Adrenal gland (tissue), 12 donors: ENCODE data around the gene KCNJ6. TPM values are rescaled to one million over a fixed set of nuclear protein-coding genes. Genes with fewer than 3 reads are reported as not detected.

Source experiments
- DNase-seq, 7 donors: peaks; one replicate each; pipeline ENCODE4 v3.0.0-alpha.2; 2019 to 2020
- H3K27ac ChIP-seq, 5 donors: fragments of 200-600 bp; sonication (generic) in 4 of 5; 1 replicate in 3 of 5; 2 replicates in 2 of 5; pipeline versions ENCODE4 v1.5.1 to v1.8.0; 2016 to 2020; ENCODE audit warnings: mild to moderate bottlenecking in 1 of 5
- H3K27me3 ChIP-seq: fragments of 200-600 bp; 2 replicates; pipeline ENCODE4 v1.8.0; 2021
- H3K36me3 ChIP-seq, 2 donors: fragments of 200-600 bp; replicated peaks in 1 of 2; 1 replicate in 1 of 2; 2 replicates in 1 of 2; pipeline versions ENCODE4 v1.5.1 to v1.8.0; 2018 to 2022
- H3K4me1 ChIP-seq, 2 donors: fragments of 200-600 bp; replicated peaks in 1 of 2; 1 replicate in 1 of 2; 2 replicates in 1 of 2; pipeline versions ENCODE4 v1.5.1 to v1.8.0; 2018 to 2021
- H3K4me3 ChIP-seq, 4 donors: fragments of 200-600 bp; sonication (generic) in 3 of 4; one replicate each; pipeline ENCODE4 v1.5.1; 2016 to 2018
- H3K9me3 ChIP-seq, 3 donors: fragments of 200-600 bp; sonication (generic) in 1 of 3; replicated peaks in 1 of 3; 1 replicate in 2 of 3; 2 replicates in 1 of 3; pipeline versions ENCODE4 v1.5.1 to v1.8.0; 2016 to 2021
- CTCF ChIP-seq, 6 experiments: fragments of 450-650 bp in 4 of 6; fragments of 200-600 bp in 2 of 6; sonication (generic) in 1 of 6; IDR thresholded peaks; 1 replicate in 5 of 6; 2 replicates in 1 of 6; pipeline versions ENCODE4 v1.5.1 to v1.8.0; 2016 to 2021; ENCODE audit warnings: antibody characterized with exemption in 6 of 6, mild to moderate bottlenecking in 2 of 6, moderate library complexity in 1 of 6
- POLR2A ChIP-seq, 2 donors: fragments of 450-650 bp; IDR thresholded peaks; one replicate each; pipeline ENCODE4 v1.6.1; 2017; ENCODE audit warnings: antibody characterized with exemption in 2 of 2, mild to moderate bottlenecking in 2 of 2, moderate library complexity in 1 of 2
- WGBS, 4 donors: extraction: QIAGEN DNeasy Blood & Tissue Kit in 2 of 4; methylation state at CpG; one replicate each; pipeline versions ENCODE4 v1.1.5 to v1.1.7; 2013 to 2017; 5-methylcytosine and 5-hydroxymethylcytosine counted together
- intact Hi-C, 2 donors: fragments of 100-400 bp; cut with DNase I; formaldehyde crosslinking; loops; one replicate each; pipeline versions ENCODE4 v1.14.1 to v1.15.0; 2022 to 2023
- polyA plus RNA-seq, 3 donors: library from polyadenylated mRNA; stranded (reverse); fragments of 200-250 nt in 2 of 3; fragments of 350-450 nt in 1 of 3; fragmentation: Illumina TruSeq in 1 of 3; extraction: RNeasy Lipid Tissue Mini Kit (QIAGEN cat#74804) in 1 of 3; gene quantifications; one replicate each; pipeline ENCODE4 v1.2.3, GENCODE V29; 2013 to 2014
- total RNA-seq, 9 donors: library from RNA; depleted of rRNA in 4 of 9; stranded (reverse); fragments of >200 nt in 4 of 9; fragments of 120-200 nt in 1 of 9; fragmentation: NEBNext Ultra II Directional in 1 of 9; extraction: Animal tissue kit (Norgen Biotek cat#: 25700) in 1 of 9; gene quantifications; one replicate each; pipeline versions ENCODE4 v1.1.0 to v1.2.4, GENCODE V29; 2013 to 2023
- donor health status: healthy with polysubstance abuse.
- donor health status: Bipolar disorder and iron deficiency.
- donor health status: DM: yes; HTN: yes; CAD: no.
- donor health status: DM: no; HTN: no; CAD: no.
- donor health status: DM: no; HTN: no; CAD: no.
- donor health status: DM: yes; HTN: yes; CAD: no.

The KCNJ6 gene
- total and polyA plus RNA-seq, 12 donors, result 0.03 to 0.60 (median 0.07) TPM; not detected in 4

- DNase-seq, result no peak
- peak overlapping the region in 2 of 5 donors; percentile 35 to 40 for H3K27ac ChIP-seq
- WGBS, 4 donors, result 62 to 67% (median 64%) methylated on average over 8 of the region's 8 CpGs
Measured at GRCh38 chr21:37622755-37623154, 293.5 kb downstream of the KCNJ6 start.

GRCh38 chr21:37620401-37620800 lies 295.9 kb downstream of the KCNJ6 start:
- intact Hi-C loops, result no loop called here
- Histone ChIP-seq H3K4me1 (peaks cover 27 to 35% of the 10 kb centered on the region in 2 donors), H3K4me3 (no peak overlapping the region), H3K27me3 (no peaks in the 10 kb centered on the region), H3K9me3 (no peaks in the 10 kb centered on the region), H3K36me3 (no peaks in the 10 kb centered on the region), H3K27ac (peak overlapping the region in 2 of 5 donors; percentile 18 to 33)
- DNase-seq, result peak in 6 of 7 donors; percentile 31 to 55 (median 40)
- no peak for TF ChIP-seq POLR2A (IDR thresholded peaks at IDR 0.05)
- no peak for TF ChIP-seq CTCF (IDR thresholded peaks at IDR 0.05)

More at GRCh38 chr21:37622755-37623154, 293.5 kb downstream of the KCNJ6 start:
- Histone ChIP-seq H3K4me1 (peaks cover 27 to 35% of the 10 kb centered on the region in 2 donors), H3K9me3 (no peaks in the 10 kb centered on the region), H3K36me3 (no peaks in the 10 kb centered on the region), H3K4me3 (no peak overlapping the region), H3K27me3 (no peaks in the 10 kb centered on the region)
- intact Hi-C loops, result no loop called here
- TF ChIP-seq POLR2A (IDR thresholded peaks at IDR 0.05) (no peak), CTCF (IDR thresholded peaks at IDR 0.05) (no peak)

GRCh38 chr21:37619464-37619974 lies 296.7 kb downstream of the KCNJ6 start:
- Histone ChIP-seq H3K4me3 (no peak overlapping the region), H3K9me3 (no peaks in the 10 kb centered on the region), H3K4me1 (peaks cover 27 to 35% of the 10 kb centered on the region in 2 donors), H3K27ac (peak overlapping the region in 2 of 5 donors; percentile 18 to 33), H3K27me3 (no peaks in the 10 kb centered on the region), H3K36me3 (no peaks in the 10 kb centered on the region)
- no peak for TF ChIP-seq POLR2A (IDR thresholded peaks at IDR 0.05)
- TF ChIP-seq CTCF (IDR thresholded peaks at IDR 0.05), result no peak
- intact Hi-C loops, result no loop called here
- WGBS, 4 donors, result 86 to 95% (median 93%) methylated on average over 7 of the region's 7 CpGs
- DNase-seq, result peak in 2 of 7 donors; percentile 22 to 30

DNA sequence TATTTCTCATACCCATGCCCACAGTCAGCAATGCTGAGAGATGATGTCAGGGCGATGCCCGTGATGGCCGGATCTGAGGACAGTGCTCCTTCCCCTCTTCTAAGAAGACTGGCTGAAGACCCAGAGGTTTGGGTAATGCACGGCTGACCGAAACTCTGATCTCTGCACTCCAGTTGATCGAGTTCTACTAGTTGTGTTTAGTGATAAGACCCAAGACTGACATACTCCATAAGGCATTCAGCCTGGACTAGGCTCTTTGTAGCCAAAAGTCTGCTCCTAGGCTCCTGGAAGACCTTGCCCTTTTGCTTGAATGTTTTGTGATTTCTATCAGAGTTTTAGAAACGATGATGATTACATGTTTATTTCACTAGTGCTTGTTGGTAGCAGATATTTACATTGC lies 298.2 kb downstream of the KCNJ6 start:
- TF ChIP-seq CTCF (IDR thresholded peaks at IDR 0.05) (no peak), POLR2A (IDR thresholded peaks at IDR 0.05) (no peak)
- Histone ChIP-seq H3K27me3 (no peaks in the 10 kb centered on the region), H3K4me3 (no peak overlapping the region), H3K4me1 (peaks cover 26 to 31% of the 10 kb centered on the region in 2 donors), H3K9me3 (no peaks in the 10 kb centered on the region), H3K36me3 (no peaks in the 10 kb centered on the region), H3K27ac (no peak overlapping the region)
- no peak for DNase-seq
- intact Hi-C loops, result no loop called here
- WGBS, 4 donors, result 74 to 86% (median 81%) methylated on average over 7 of the region's 7 CpGs
